Stimulated activated CD4-positive, alpha-beta T cell treated with anti-CD3 and anti-CD28 coated beads, TNF-alpha, amount 100 ng/mL, for 24 hours (primary cell): ENCODE results near the gene NPRL2.

Experiments used
- DNase-seq, 3 experiments: peaks; one replicate each; pipeline ENCODE4 v3.0.0-alpha.2; 2020; ENCODE audit warnings: low read depth in 3 of 3

Gene NPRL2

GRCh38 chr3:50350527-50351322 lies at the start of gene NPRL2, which contains the start of gene CYB561D2:
TSS of gene NPRL2 (minus strand) at chr3:50350775. CDS start at chr3:50350652, 123 bp downstream.
TSS of gene CYB561D2 (plus strand) at chr3:50350862. CDS start at chr3:50351434, 572 bp downstream.
- DNase-seq = peak; percentile 98 to 100 (median 99)

- no peak for DNase-seq
Measured at GRCh38 chr3:50396502-50396901, 45.9 kb upstream of the NPRL2 start.

- no peak for DNase-seq
Measured at GRCh38 chr3:50395070-50395860, 44.7 kb upstream of the NPRL2 start.

GRCh38 chr3:50393061-50393460 lies 42.5 kb upstream of the NPRL2 start:
- no peak for DNase-seq

- no peak for DNase-seq
Measured at GRCh38 chr3:50392101-50392715, 41.6 kb upstream of the NPRL2 start.

- no peak for DNase-seq
Measured at GRCh38 chr3:50390508-50391224, 40.1 kb upstream of the NPRL2 start.

GRCh38 chr3:50389414-50389767 lies 38.8 kb upstream of the NPRL2 start:
- no peak for DNase-seq

GRCh38 chr3:50388720-50389413 lies 38.3 kb upstream of the NPRL2 start:
- no peak for DNase-seq

GRCh38 chr3:50388016-50388719 lies 37.6 kb upstream of the NPRL2 start:
- DNase-seq = no peak

- no peak for DNase-seq
Measured at GRCh38 chr3:50385754-50386153, 35.2 kb upstream of the NPRL2 start.

- DNase-seq = no peak
Measured at GRCh38 chr3:50383750-50384149, 33.2 kb upstream of the NPRL2 start.

- no peak for DNase-seq
Measured at GRCh38 chr3:50382722-50383121, 32.1 kb upstream of the NPRL2 start.

GRCh38 chr3:50381383-50381782 lies 30.8 kb upstream of the NPRL2 start:
- no peak for DNase-seq

- no peak for DNase-seq
Measured at GRCh38 chr3:50380405-50381085, 30.0 kb upstream of the NPRL2 start.

GRCh38 chr3:50378757-50379156 lies 28.2 kb upstream of the NPRL2 start:
- no peak for DNase-seq

- DNase-seq = no peak
Measured at GRCh38 chr3:50378024-50378423, 27.4 kb upstream of the NPRL2 start.

GRCh38 chr3:50375258-50375931 lies 24.8 kb upstream of the NPRL2 start:
- no peak for DNase-seq

GRCh38 chr3:50374363-50375257 lies 24.0 kb upstream of the NPRL2 start:
- DNase-seq = no peak
